Activated naive CD4-positive, alpha-beta T cell treated with anti-CD3 and anti-CD28 coated beads for 36 hours (primary cell): ENCODE measurements around the gene TLDC2. TPM values are rescaled to one million over a fixed set of nuclear protein-coding genes. Genes with fewer than 3 reads are reported as not detected.
A peak's percentile ranks its signal among the peaks of the same experiment; 100 is the strongest.

ENCODE experiments used
- CTCF ChIA-PET: fragments of 350-600 bp; sonication (Branson Sonifier 250); formaldehyde crosslinking; loops from one replicate; lab custom pipeline; 2021; ENCODE audit warnings: antibody characterized with exemption; lab: Charles Lee
- DNase-seq: peaks from one replicate; pipeline ENCODE4 v3.0.0-alpha.2; 2020
- H3K27ac Mint-ChIP-seq: one replicate; pipeline ENCODE4 v1.8.0; 2021; ENCODE audit warnings: mild to moderate bottlenecking, mixed read lengths
- H3K27me3 Mint-ChIP-seq: one replicate; pipeline ENCODE4 v1.8.0; 2021; ENCODE audit warnings: low read depth, mixed read lengths
- H3K36me3 Mint-ChIP-seq: one replicate; pipeline ENCODE4 v1.8.0; 2021; ENCODE audit warnings: low read depth, mixed read lengths
- H3K4me1 Mint-ChIP-seq: one replicate; pipeline ENCODE4 v1.8.0; 2021; ENCODE audit warnings: low read depth, mixed read lengths
- H3K4me3 Mint-ChIP-seq: one replicate; pipeline ENCODE4 v1.8.0; 2021; ENCODE audit warnings: mild to moderate bottlenecking, moderate library complexity, mixed read lengths
- H3K9me3 Mint-ChIP-seq: one replicate; pipeline ENCODE4 v1.8.0; 2021; ENCODE audit warnings: mixed read lengths
- intact Hi-C: fragments of 100-400 bp; cut with micrococcal nuclease; formaldehyde crosslinking; loops from one replicate; pipeline ENCODE4 v1.15.1; 2023
- total RNA-seq, 2 experiments: library from RNA; stranded (reverse); gene quantifications; one replicate each; pipeline ENCODE4 v1.2.3, GENCODE V29; 2021

The TLDC2 gene
- total RNA-seq, 2 experiments from 2014 or later, result not detected

DNA sequence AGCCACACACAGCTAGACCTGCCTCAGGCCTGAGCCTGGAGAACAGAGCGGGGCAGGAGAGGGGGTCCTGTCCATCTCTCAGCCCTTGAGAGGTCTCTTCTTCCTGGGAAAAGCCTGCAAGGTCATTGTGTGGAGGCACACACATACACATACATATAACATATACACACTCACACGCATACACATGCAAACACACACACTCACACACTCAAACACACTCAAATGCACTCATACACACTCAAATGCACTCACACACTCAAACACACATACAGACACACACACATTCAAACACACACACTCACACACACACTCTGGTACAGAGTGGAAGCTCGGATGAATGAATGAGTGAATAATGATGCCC is 515 bp downstream of the TLDC2 start:
- Mint-ChIP-seq H3K36me3 (no peaks in the 10 kb centered on the region), H3K4me1 (no peaks in the 10 kb centered on the region), H3K27ac (no peak overlapping the region), H3K9me3 (no peaks in the 10 kb centered on the region), H3K27me3 (no peaks in the 10 kb centered on the region), H3K4me3 (no peak overlapping the region)
- CTCF ChIA-PET, result no interaction called here
- DNase-seq, result no peak
- intact Hi-C loops, result no loop called here

DNA sequence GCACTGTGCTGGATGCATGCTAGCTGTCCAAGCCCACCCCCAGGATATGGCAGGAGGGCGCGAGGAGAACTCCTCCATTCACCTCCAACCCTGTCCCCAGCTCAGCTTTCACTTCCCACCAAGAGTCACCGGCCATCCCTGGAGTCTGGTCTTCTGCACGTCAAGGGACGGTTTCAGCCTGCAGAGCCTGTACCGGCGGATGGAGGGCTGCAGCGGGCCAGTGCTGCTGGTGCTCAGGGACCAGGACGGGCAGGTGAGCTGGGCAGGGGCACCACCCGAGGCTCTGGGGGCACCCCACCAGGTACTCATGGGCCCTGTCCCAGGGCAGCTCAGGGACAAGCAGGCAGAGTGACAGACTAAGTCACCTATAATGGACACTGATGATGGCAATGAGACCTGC is 3.0 kb downstream of the TLDC2 start:
- Mint-ChIP-seq H3K27me3 (no peaks in the 10 kb centered on the region), H3K9me3 (no peaks in the 10 kb centered on the region), H3K4me3 (no peak overlapping the region), H3K27ac (no peak overlapping the region), H3K4me1 (peaks cover 5% of the 10 kb centered on the region), H3K36me3 (no peaks in the 10 kb centered on the region)
- DNase-seq, result no peak
- intact Hi-C loops, result no loop called here
- CTCF ChIA-PET, result no interaction called here

- peaks cover 5% of the 10 kb centered on the region for H3K4me1 Mint-ChIP-seq
- H3K27ac Mint-ChIP-seq, result no peak overlapping the region
- H3K27me3 Mint-ChIP-seq, result no peaks in the 10 kb centered on the region
- no peak overlapping the region for H3K4me3 Mint-ChIP-seq
- no peaks in the 10 kb centered on the region for H3K36me3 Mint-ChIP-seq
- intact Hi-C loops, result no loop called here
- no peaks in the 10 kb centered on the region for H3K9me3 Mint-ChIP-seq
- CTCF ChIA-PET, result no interaction called here
- no peak for DNase-seq
Observed at GRCh38 chr20:36880741-36881250, 4.9 kb downstream of the TLDC2 start.

DNA sequence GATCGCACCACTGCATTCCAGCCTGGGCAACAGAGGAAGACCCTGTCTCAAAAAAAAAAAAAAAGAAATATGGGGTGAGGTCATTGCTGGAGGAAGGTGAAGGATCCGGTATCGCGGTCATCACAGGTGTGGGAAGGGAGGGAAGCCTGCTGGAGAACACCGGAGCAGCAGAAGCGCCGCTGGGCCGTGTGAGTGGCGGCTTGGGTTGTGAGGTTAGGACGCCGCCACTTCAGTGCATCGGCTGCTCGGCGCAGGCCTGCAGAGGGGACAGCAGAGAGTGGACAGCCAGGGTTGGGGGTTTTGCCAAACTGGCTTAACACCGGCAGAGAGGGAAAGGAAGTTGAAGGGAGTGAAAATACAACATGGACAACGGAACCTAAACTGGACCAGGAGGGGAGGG is 5.4 kb downstream of the TLDC2 start:
- Mint-ChIP-seq H3K36me3 (no peaks in the 10 kb centered on the region), H3K4me1 (peaks cover 5% of the 10 kb centered on the region), H3K27me3 (no peaks in the 10 kb centered on the region), H3K27ac (no peak overlapping the region), H3K4me3 (no peak overlapping the region), H3K9me3 (no peaks in the 10 kb centered on the region)
- DNase-seq, result no peak
- intact Hi-C loops, result no loop called here
- CTCF ChIA-PET, result interaction anchor here (0.5 to 1.0 kb wide), 2 partner anchors 17 to 190 kb away, joined by 3 read pairs; no protein-coding TSS in a partner anchor

GRCh38 chr20:36881888-36882287 is 6.0 kb downstream of the TLDC2 start:
- H3K4me1 Mint-ChIP-seq, result peaks cover 10% of the 10 kb centered on the region
- intact Hi-C loops, result no loop called here
- CTCF ChIA-PET, result interaction anchor here (0.5 to 1.0 kb wide), 3 partner anchors 18 to 190 kb away, joined by 3 read pairs; no protein-coding TSS in a partner anchor
- no peaks in the 10 kb centered on the region for H3K36me3 Mint-ChIP-seq
- no peak overlapping the region for H3K27ac Mint-ChIP-seq
- no peaks in the 10 kb centered on the region for H3K27me3 Mint-ChIP-seq
- H3K4me3 Mint-ChIP-seq, result no peak overlapping the region
- peak; percentile 20 for DNase-seq
- no peaks in the 10 kb centered on the region for H3K9me3 Mint-ChIP-seq

GRCh38 chr20:36883977-36884535 is 8.1 kb downstream of the TLDC2 start:
- no peaks in the 10 kb centered on the region for H3K27me3 Mint-ChIP-seq
- H3K4me1 Mint-ChIP-seq, result peaks cover 15% of the 10 kb centered on the region
- CTCF ChIA-PET, result interaction anchor here (1.0 to 1.2 kb wide), 3 partner anchors 35 to 76 kb away, joined by 3 to 4 read pairs (median 4); no protein-coding TSS in a partner anchor
- no peak overlapping the region for H3K4me3 Mint-ChIP-seq
- DNase-seq, result no peak
- intact Hi-C loops, result no loop called here
- H3K27ac Mint-ChIP-seq, result no peak overlapping the region
- H3K36me3 Mint-ChIP-seq, result no peaks in the 10 kb centered on the region
- H3K9me3 Mint-ChIP-seq, result no peaks in the 10 kb centered on the region

DNA sequence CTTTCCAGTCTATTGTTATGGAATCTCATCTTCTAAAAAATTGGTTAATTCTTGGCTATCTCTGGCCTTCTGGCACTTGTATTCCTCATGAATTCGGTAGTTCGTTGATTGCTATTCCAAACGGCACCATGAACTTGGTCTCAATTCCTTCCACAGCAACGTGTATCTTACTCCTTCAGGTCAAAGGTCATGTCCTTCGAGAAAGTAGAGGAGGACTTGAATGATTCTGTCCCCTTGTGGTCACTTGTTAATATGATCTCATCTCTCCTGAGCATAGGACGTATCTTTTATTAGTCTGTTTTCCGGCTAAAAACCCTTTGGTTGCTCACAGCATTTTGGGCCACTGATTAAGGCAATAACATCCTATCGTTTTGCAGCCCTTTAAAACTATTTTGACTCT is 9.4 kb downstream of the TLDC2 start:
- Mint-ChIP-seq H3K4me3 (no peak overlapping the region), H3K36me3 (no peaks in the 10 kb centered on the region), H3K9me3 (no peaks in the 10 kb centered on the region), H3K4me1 (peaks cover 15% of the 10 kb centered on the region), H3K27me3 (no peaks in the 10 kb centered on the region), H3K27ac (no peak overlapping the region)
- CTCF ChIA-PET, result interaction anchor here (1.7 to 2.9 kb wide), 2 partner anchors 28 to 76 kb away, joined by 6 to 15 read pairs; no protein-coding TSS in a partner anchor
- DNase-seq, result no peak
- intact Hi-C loops, result loop anchor here (5.0 kb wide), 1 partner anchor 168 kb away; no protein-coding TSS in a partner anchor

DNA sequence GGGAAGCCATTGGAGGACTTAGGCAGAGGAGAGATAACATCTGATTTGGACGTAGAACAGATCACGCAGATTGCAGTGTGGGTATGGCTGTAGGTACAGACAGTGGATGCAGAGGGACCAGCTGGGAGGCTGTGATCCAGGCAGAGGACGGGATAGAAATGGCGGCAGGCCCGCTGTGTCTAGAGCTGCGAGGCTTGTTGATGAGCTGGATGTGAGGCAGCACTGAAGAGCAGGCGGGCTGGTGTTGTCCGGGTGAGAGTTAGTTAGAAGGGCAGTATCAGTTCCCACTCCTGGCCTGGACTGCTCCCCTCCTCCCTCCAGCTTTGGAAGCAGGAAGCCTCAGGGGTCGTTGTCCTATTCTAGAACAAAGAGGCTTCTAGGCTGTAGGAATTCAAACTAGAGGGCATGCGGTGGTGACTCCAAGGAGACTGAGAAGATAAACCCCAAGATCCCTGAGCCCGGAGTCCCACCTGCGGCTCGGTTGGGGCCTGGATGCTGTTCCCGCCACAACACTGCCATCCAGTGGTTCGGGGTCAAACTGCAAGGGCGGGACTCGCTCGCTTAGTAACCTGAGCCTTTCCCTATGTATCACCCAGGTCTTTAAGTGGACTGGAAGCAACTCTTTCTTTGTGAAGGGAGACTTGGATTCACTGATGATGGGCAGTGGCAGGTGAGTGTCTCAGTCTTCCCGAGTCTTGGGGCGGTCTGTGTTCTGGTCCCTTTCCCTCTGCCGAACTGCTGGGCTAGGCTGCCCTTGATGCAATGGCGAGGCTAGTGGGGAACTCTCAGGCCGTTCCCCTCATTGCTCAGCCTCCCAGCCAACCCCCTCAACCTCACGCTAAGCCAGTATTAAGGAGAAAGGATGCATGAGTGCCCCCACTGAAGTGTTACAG is 11.2 kb downstream of the TLDC2 start:
- H3K4me3 Mint-ChIP-seq, result no peak overlapping the region
- DNase-seq, result peak; percentile 92
- H3K27me3 Mint-ChIP-seq, result no peaks in the 10 kb centered on the region
- H3K4me1 Mint-ChIP-seq, result peaks cover 10% of the 10 kb centered on the region
- H3K9me3 Mint-ChIP-seq, result no peaks in the 10 kb centered on the region
- H3K36me3 Mint-ChIP-seq, result no peaks in the 10 kb centered on the region
- H3K27ac Mint-ChIP-seq, result peak overlapping the region; percentile 54
- intact Hi-C loops, result loop anchor here (1.0 to 5.0 kb wide), 5 partner anchors 51 to 381 kb away; no protein-coding TSS in a partner anchor
- CTCF ChIA-PET, result interaction anchor here (0.5 to 2.9 kb wide), 20 partner anchors 11 to 365 kb away, joined by 3 to 15 read pairs (median 4); a partner anchor contains a TSS

DNA sequence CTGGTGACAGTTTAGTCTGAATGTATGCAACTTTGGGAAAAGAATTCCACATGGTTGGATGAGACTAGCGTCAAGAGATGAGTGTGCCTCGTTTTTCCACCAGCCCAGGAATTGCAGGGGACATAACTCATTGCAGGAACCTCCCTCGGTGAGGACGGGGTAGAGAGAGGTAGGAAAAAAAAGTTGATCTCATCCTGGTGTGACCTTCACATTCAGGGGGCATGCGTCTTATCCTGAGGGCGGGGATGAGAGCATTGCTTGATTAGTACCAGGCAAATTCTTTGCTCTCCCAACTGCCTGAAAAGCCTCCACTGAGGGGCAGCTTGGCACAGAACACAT is 11.8 kb downstream of the TLDC2 start:
- no peaks in the 10 kb centered on the region for H3K9me3 Mint-ChIP-seq

DNA sequence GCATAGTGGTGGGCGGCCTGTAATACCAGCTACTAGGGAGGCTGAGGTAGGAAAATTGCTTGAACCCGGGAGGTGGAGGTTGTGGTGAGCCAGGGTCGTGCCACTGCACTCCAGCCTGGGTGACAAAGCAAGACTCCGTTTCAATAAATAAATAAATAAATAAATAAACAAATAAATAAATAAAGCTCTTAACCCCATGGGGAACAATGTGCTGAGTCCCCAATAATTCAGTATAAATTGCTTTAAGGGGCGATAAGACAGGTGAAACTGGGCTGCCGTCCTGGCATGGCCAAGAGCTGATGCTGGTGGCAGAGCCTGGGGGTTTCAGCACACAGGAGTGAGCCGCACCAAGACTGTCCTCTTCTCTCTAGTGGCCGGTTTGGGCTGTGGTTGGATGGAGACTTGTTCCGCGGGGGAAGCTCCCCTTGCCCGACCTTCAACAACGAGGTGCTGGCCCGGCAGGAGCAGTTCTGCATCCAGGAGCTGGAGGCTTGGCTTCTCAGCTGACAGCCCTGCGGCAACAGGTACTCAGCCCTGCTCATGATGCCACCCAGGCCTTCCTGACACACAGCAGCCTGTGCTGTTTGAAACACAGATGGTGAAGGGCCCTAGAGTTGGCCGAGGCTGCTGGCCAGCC is 13.1 kb downstream of the TLDC2 start:
- no peaks in the 10 kb centered on the region for H3K27me3 Mint-ChIP-seq
- peaks cover 2% of the 10 kb centered on the region for H3K36me3 Mint-ChIP-seq
- DNase-seq, result no peak
- H3K4me3 Mint-ChIP-seq, result no peak overlapping the region
- no peak overlapping the region for H3K27ac Mint-ChIP-seq
- peaks cover 10% of the 10 kb centered on the region for H3K4me1 Mint-ChIP-seq
- CTCF ChIA-PET, result interaction anchor here (0.6 to 2.1 kb wide), 8 partner anchors 13 to 222 kb away, joined by 3 to 7 read pairs (median 3); no protein-coding TSS in a partner anchor
- intact Hi-C loops, result loop anchor here (5.0 kb wide), 1 partner anchor 172 kb away; no protein-coding TSS in a partner anchor
- no peaks in the 10 kb centered on the region for H3K9me3 Mint-ChIP-seq

More for the DNA sequence above, 11.8 kb downstream of the TLDC2 start:
- no peaks in the 10 kb centered on the region for H3K36me3 Mint-ChIP-seq
- no peaks in the 10 kb centered on the region for H3K27me3 Mint-ChIP-seq
- no peak overlapping the region for H3K4me3 Mint-ChIP-seq
- peaks cover 10% of the 10 kb centered on the region for H3K4me1 Mint-ChIP-seq
- H3K27ac Mint-ChIP-seq, result no peak overlapping the region
- DNase-seq, result no peak
- intact Hi-C loops, result loop anchor here (1.0 to 5.0 kb wide), 5 partner anchors 51 to 381 kb away; no protein-coding TSS in a partner anchor
- CTCF ChIA-PET, result interaction anchor here (0.6 to 2.9 kb wide), 7 partner anchors 10 to 172 kb away, joined by 3 to 15 read pairs (median 6); no protein-coding TSS in a partner anchor

- Mint-ChIP-seq H3K4me1 (peaks cover 13% of the 10 kb centered on the region), H3K27me3 (no peaks in the 10 kb centered on the region), H3K27ac (peak overlapping the region; percentile 12), H3K4me3 (no peak overlapping the region), H3K9me3 (no peaks in the 10 kb centered on the region), H3K36me3 (peaks cover 4% of the 10 kb centered on the region)
- CTCF ChIA-PET, result interaction anchor here (2.1 kb wide), 1 partner anchor 82 kb away, joined by 7 read pairs; no protein-coding TSS in a partner anchor
- no peak for DNase-seq
- intact Hi-C loops, result no loop called here
Observed at GRCh38 chr20:36890586-36890985, 14.6 kb downstream of the TLDC2 start.

GRCh38 chr20:36891211-36891610 is 15.3 kb downstream of the TLDC2 start:
- H3K4me1 Mint-ChIP-seq, result peaks cover 13% of the 10 kb centered on the region
- H3K4me3 Mint-ChIP-seq, result no peak overlapping the region
- H3K27ac Mint-ChIP-seq, result no peak overlapping the region
- intact Hi-C loops, result no loop called here
- no peaks in the 10 kb centered on the region for H3K27me3 Mint-ChIP-seq
- H3K9me3 Mint-ChIP-seq, result no peaks in the 10 kb centered on the region
- peaks cover 4% of the 10 kb centered on the region for H3K36me3 Mint-ChIP-seq
- CTCF ChIA-PET, result no interaction called here
- no peak for DNase-seq
